GM21526 (cell line): ENCODE measurements around the gene BACH1.
"Not testable (repeated sequence)": the region's sequence is repeated elsewhere in the genome, so short reads cannot be mapped to it uniquely, and the experiment has no call there.

Source experiments
- ATAC-seq: cut with Tn5 transposase; IDR thresholded peaks from one replicate; pipeline ENCODE4 v1.9.1; 2021; ENCODE audit warnings: moderate library complexity; ENCODE audit not compliant: unreplicated experiment, low FRiP score

The BACH1 gene

GRCh38 chr21:29342363-29342957 is 43.7 kb downstream of the BACH1 start:
- ATAC-seq: peak; percentile 67

- ATAC-seq: no peak
Observed at GRCh38 chr21:29343519-29343918, 44.8 kb downstream of the BACH1 start.

GRCh38 chr21:29346281-29346680 is 47.6 kb downstream of the BACH1 start:
- no peak for ATAC-seq

GRCh38 chr21:29346771-29347170 is 48.0 kb downstream of the BACH1 start:
- ATAC-seq: no peak

GRCh38 chr21:29347274-29347681 is 48.6 kb downstream of the BACH1 start:
- no peak for ATAC-seq

GRCh38 chr21:29349702-29350101 is 51.0 kb downstream of the BACH1 start:
- ATAC-seq: no peak

GRCh38 chr21:29350246-29350779 is 51.6 kb downstream of the BACH1 start:
- ATAC-seq: no peak

- no peak for ATAC-seq
Observed at GRCh38 chr21:29351691-29352090, 53.0 kb downstream of the BACH1 start.

- ATAC-seq: not testable (repeated sequence)
Observed at GRCh38 chr21:29355043-29355710, 56.5 kb downstream of the BACH1 start.

DNA sequence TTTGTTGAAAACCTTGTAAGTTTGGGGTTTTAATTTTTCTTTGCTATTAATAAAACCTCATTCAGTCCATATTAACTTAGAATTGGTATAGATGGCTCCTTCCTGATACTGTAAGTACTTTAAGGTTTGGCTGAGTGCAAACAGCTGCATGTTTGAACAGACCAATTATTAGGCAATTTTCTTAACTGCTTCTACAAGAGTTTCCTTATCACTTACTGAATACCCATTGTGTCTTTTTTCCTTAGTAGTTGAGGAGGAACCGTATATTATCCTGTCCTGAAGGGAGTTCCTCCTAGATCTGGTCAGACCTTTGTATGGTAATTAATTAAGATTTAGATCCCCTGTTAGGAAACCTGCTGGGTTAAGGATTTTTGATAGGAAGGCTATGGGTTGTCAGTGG is 57.6 kb downstream of the BACH1 start:
- not testable (repeated sequence) for ATAC-seq

GRCh38 chr21:29356810-29357209 is 58.1 kb downstream of the BACH1 start:
- ATAC-seq: not testable (repeated sequence)

DNA sequence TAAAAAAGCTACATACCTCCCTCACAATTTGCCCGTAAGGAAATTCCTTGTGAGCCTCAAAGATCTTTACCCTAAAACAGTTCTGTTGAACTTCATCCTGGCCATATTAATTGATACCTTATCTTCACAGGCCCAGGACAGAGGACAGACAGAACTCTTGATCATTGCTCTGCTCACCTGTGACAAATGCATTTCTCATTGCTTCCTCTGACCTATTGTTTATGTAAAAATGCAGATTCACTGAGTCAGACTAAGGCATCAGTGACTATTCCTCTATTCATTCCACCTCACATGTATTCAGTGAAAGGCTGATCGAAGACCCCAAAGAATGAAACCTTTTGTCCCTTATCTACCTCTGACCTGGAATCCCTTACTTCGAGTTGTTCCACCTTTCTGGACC is 61.0 kb downstream of the BACH1 start:
- no peak for ATAC-seq

GRCh38 chr21:29360799-29361765 is 62.4 kb downstream of the BACH1 start:
- ATAC-seq: no peak

DNA sequence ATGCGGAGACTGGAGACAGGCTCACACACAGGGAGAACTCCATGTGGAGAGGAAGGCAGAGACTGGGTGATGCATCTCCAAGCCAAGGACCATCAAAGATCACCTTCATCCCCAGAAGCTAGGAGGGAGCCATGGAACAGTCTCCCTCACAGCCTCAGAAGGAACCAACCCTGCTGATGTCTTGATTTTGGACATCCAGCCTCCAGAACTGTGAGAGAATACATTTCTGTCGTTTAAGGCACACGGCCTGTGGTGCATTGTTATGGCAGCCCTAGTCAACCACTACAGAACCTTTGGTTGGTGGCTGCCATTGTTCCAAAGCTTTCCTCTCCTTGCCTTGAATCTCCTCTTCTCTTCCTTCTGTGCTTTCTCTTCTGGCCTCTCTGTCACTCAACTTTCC is 64.0 kb downstream of the BACH1 start:
- no peak for ATAC-seq

- no peak for ATAC-seq
Observed at GRCh38 chr21:29365661-29366265, 67.0 kb downstream of the BACH1 start.

DNA sequence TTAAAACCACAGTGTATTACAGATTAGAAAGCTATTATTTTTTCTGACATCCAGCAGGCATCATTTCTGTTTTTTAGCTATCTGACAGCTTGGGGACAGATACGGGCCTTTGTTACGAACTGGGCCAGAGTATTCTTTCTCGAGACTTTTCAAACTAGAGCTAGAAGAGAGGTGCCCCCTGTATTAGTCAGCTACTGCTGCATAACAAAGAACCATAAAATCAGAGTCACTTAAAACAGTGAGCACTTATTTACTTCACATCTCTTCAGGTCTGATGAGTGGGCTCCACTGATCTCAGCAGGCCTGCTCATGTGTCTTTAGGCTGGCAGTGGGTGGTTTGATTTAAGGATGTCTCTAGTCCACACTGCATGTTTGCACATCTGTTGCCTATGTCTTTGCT is 67.8 kb downstream of the BACH1 start:
- ATAC-seq: no peak

DNA sequence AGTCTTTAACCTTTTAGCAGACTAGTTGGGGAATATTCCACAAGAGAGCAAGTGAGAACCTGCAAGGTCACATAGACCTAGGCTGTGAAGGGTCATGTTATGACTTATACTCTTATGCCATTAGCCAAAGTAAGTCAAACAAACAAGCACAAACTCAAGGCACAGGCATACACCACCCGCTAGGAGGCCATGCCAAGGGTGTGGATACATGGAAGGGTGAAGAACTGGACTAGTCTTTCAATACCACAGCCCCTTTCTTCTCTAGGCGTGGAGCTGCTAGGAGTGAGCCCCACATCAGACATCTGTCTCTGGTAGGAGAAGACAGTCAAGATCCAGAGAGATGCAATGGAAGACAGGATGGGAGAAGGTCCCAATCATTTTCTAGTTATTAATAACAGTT is 68.6 kb downstream of the BACH1 start:
- ATAC-seq: no peak

- ATAC-seq: no peak
Observed at GRCh38 chr21:29368906-29369305, 70.2 kb downstream of the BACH1 start.

- no peak for ATAC-seq
Observed at GRCh38 chr21:29371464-29371863, 72.7 kb downstream of the BACH1 start.

- peak; percentile 68 for ATAC-seq
Observed at GRCh38 chr21:29372063-29372802, 73.5 kb downstream of the BACH1 start.
